ENCODE results near the gene XRCC4.

Gene XRCC4

DNA sequence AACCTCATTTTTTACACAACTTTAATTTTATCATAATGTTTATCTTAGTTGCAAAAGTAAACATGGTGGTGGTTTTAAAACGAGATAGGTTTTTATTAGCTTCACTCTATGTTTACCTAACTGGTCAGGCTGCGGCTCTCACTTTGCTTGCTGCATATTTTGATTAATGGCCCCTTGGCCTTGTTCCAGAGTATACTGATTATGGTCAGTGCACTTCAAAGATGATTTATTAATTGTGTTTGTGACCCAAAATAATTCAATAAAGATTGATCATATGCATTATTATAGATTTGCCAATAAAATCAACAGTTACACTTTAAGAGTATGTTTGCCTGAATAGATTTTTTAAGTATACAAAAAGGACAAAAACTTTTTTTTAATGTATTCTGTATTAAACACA, 188.0 kb downstream of the XRCC4 start:
- H3K4me1 ChIP-seq (ENCODE audit: control insufficient read depth, low read depth, low read length): no peaks in the 10 kb centered on the region
- H3K23ac ChIP-seq (ENCODE audit: low read length): no peak overlapping the region
- no peak overlapping the region for H3K4me2 ChIP-seq (ENCODE audit: low read length)
- no peak overlapping the region for H4K8ac ChIP-seq (ENCODE audit: low read depth, low read length)
- H2BK15ac ChIP-seq (replicated peaks; ENCODE audit: low read depth): no peak overlapping the region
- H3K79me2 ChIP-seq (ENCODE audit: control insufficient read depth, insufficient read depth, low read length): no peaks in the 10 kb centered on the region
- no peaks in the 10 kb centered on the region for H3K36me3 ChIP-seq (ENCODE audit: control insufficient read depth, insufficient read depth, low read length)
- no peaks in the 10 kb centered on the region for H3K79me1 ChIP-seq (ENCODE audit: low read length)
- H2BK5ac ChIP-seq (ENCODE audit: low read length): no peak overlapping the region
- no peak for DNase-seq
- H2AK5ac ChIP-seq (ENCODE audit: low read length): no peak overlapping the region
- no peak overlapping the region for H3K56ac ChIP-seq (ENCODE audit: low read length)
- no peak overlapping the region for H3K4me3 ChIP-seq (ENCODE audit: low read length)
- H4K5ac ChIP-seq (ENCODE audit: low read length): no peak overlapping the region
- H2BK120ac ChIP-seq (ENCODE audit: low read depth, low read length): no peak overlapping the region
- no peak overlapping the region for H3K4ac ChIP-seq (ENCODE audit: low read depth, low read length)
- no CpG with 5 or more reads among the region's 2 CpGs for WGBS (ENCODE audit: extremely low coverage, insufficient coverage, low lambda C conversion rate)
- no peaks in the 10 kb centered on the region for H3K27me3 ChIP-seq (ENCODE audit: insufficient read depth, low read length, poor library complexity)
- no peak overlapping the region for H3K18ac ChIP-seq (ENCODE audit: low read length)
- H3K9ac ChIP-seq (ENCODE audit: low read length): no peak overlapping the region
- no peak overlapping the region for H3K27ac ChIP-seq (ENCODE audit: low read depth, low read length)

DNA sequence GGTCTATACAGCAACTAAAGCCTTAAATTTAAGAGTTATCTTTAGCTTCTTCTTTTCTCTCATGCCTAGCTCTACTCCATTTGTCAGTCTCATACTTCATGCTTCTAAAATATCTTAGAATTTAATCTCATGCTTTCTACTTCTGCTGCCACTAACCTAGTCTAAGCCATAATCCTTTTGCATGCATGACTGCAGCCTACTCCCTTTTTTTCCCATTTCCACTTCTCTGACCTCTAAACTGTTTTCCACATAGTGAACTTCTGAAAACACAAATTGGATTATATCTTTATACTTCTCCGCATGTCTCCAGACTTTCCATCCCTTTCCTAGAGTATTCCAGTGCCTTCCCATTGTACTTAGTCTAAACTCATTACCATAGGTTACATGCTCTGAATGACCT, 193.0 kb downstream of the XRCC4 start:
- H3K4me2 ChIP-seq (ENCODE audit: low read length): no peak overlapping the region
- no peak overlapping the region for H3K4ac ChIP-seq (ENCODE audit: low read depth, low read length)
- no peak overlapping the region for H2BK15ac ChIP-seq (replicated peaks; ENCODE audit: low read depth)
- H2BK5ac ChIP-seq (ENCODE audit: low read length): no peak overlapping the region
- no peak overlapping the region for H3K9ac ChIP-seq (ENCODE audit: low read length)
- no peak overlapping the region for H3K27ac ChIP-seq (ENCODE audit: low read depth, low read length)
- no peak overlapping the region for H3K18ac ChIP-seq (ENCODE audit: low read length)
- no peaks in the 10 kb centered on the region for H3K36me3 ChIP-seq (ENCODE audit: control insufficient read depth, insufficient read depth, low read length)
- H3K4me3 ChIP-seq (ENCODE audit: low read length): no peak overlapping the region
- DNase-seq: no peak
- no peaks in the 10 kb centered on the region for H3K27me3 ChIP-seq (ENCODE audit: insufficient read depth, low read length, poor library complexity)
- H2AK5ac ChIP-seq (ENCODE audit: low read length): no peak overlapping the region
- H4K8ac ChIP-seq (ENCODE audit: low read depth, low read length): no peak overlapping the region
- no peaks in the 10 kb centered on the region for H3K79me1 ChIP-seq (ENCODE audit: low read length)
- no CpG with 5 or more reads among the region's 1 CpG for WGBS (ENCODE audit: extremely low coverage, insufficient coverage, low lambda C conversion rate)
- no peaks in the 10 kb centered on the region for H3K4me1 ChIP-seq (ENCODE audit: control insufficient read depth, low read depth, low read length)
- no peak overlapping the region for H3K56ac ChIP-seq (ENCODE audit: low read length)
- H3K23ac ChIP-seq (ENCODE audit: low read length): no peak overlapping the region
- H3K79me2 ChIP-seq (ENCODE audit: control insufficient read depth, insufficient read depth, low read length): no peaks in the 10 kb centered on the region
- H4K5ac ChIP-seq (ENCODE audit: low read length): no peak overlapping the region
- no peak overlapping the region for H2BK120ac ChIP-seq (ENCODE audit: low read depth, low read length)

DNA sequence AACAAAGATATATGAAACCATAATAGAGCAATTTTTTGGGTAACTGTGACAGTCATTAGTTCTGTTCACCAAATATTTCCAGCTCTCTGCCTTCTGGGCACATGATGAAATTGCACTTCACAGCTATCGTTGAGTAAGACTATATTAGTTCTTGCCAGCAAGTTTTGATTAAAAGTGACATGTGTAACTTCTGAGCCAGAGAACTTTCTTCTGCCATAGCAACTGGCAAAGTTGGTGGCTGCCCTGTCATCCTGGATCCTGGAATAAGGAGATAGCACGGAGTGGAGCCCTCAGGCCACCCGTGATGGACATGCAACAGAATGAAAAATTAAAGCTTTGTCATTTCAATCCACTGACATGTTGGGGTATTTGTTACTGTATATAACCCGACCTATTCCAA, 199.8 kb downstream of the XRCC4 start:
- no peak overlapping the region for H3K9ac ChIP-seq (ENCODE audit: low read length)
- no peak overlapping the region for H3K56ac ChIP-seq (ENCODE audit: low read length)
- no peak overlapping the region for H2BK120ac ChIP-seq (ENCODE audit: low read depth, low read length)
- no peak overlapping the region for H3K4me3 ChIP-seq (ENCODE audit: low read length)
- no peaks in the 10 kb centered on the region for H3K27me3 ChIP-seq (ENCODE audit: insufficient read depth, low read length, poor library complexity)
- H3K4ac ChIP-seq (ENCODE audit: low read depth, low read length): no peak overlapping the region
- no peaks in the 10 kb centered on the region for H3K4me1 ChIP-seq (ENCODE audit: control insufficient read depth, low read depth, low read length)
- no peak overlapping the region for H3K27ac ChIP-seq (ENCODE audit: low read depth, low read length)
- H3K79me1 ChIP-seq (ENCODE audit: low read length): no peaks in the 10 kb centered on the region
- no peak overlapping the region for H3K18ac ChIP-seq (ENCODE audit: low read length)
- H3K79me2 ChIP-seq (ENCODE audit: control insufficient read depth, insufficient read depth, low read length): no peaks in the 10 kb centered on the region
- DNase-seq: no peak
- no peak overlapping the region for H4K5ac ChIP-seq (ENCODE audit: low read length)
- no peak overlapping the region for H3K4me2 ChIP-seq (ENCODE audit: low read length)
- no peak overlapping the region for H2AK5ac ChIP-seq (ENCODE audit: low read length)
- no peaks in the 10 kb centered on the region for H3K36me3 ChIP-seq (ENCODE audit: control insufficient read depth, insufficient read depth, low read length)
- H4K8ac ChIP-seq (ENCODE audit: low read depth, low read length): no peak overlapping the region
- H2BK15ac ChIP-seq (replicated peaks; ENCODE audit: low read depth): no peak overlapping the region
- H3K23ac ChIP-seq (ENCODE audit: low read length): no peak overlapping the region
- WGBS (ENCODE audit: extremely low coverage, insufficient coverage, low lambda C conversion rate): no CpG with 5 or more reads among the region's 4 CpGs
- H2BK5ac ChIP-seq (ENCODE audit: low read length): no peak overlapping the region

DNA sequence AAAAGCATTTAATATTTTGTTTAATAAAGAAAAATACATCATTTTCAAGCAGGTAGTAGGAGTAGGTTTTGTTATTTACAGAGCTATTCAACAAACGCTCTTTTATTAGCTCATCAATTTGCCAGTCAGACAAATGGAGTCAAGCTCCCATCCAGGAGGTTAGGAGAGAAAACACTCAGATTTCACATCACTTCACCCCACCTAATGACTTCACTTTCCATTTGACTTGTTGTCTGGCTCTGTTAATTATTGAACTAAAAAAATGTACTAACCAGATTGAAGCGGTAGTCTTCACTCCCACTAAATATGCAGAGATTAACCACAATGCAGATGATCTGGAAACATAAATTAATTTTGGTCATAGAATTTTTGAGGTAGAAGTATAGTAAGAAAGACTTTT, 200.6 kb downstream of the XRCC4 start:
- Histone ChIP-seq H2BK15ac (replicated peaks; ENCODE audit: low read depth) (no peak overlapping the region), H3K4me1 (ENCODE audit: control insufficient read depth, low read depth, low read length) (no peaks in the 10 kb centered on the region), H3K79me1 (ENCODE audit: low read length) (no peaks in the 10 kb centered on the region), H3K23ac (ENCODE audit: low read length) (no peak overlapping the region), H3K18ac (ENCODE audit: low read length) (no peak overlapping the region), H3K4me2 (ENCODE audit: low read length) (no peak overlapping the region), H4K5ac (ENCODE audit: low read length) (no peak overlapping the region), H3K79me2 (ENCODE audit: control insufficient read depth, insufficient read depth, low read length) (no peaks in the 10 kb centered on the region), H3K36me3 (ENCODE audit: control insufficient read depth, insufficient read depth, low read length) (no peaks in the 10 kb centered on the region), H3K4me3 (ENCODE audit: low read length) (no peak overlapping the region), H2BK120ac (ENCODE audit: low read depth, low read length) (no peak overlapping the region), H4K8ac (ENCODE audit: low read depth, low read length) (no peak overlapping the region), H3K4ac (ENCODE audit: low read depth, low read length) (no peak overlapping the region), H3K27ac (ENCODE audit: low read depth, low read length) (no peak overlapping the region), H3K56ac (ENCODE audit: low read length) (no peak overlapping the region), H3K27me3 (ENCODE audit: insufficient read depth, low read length, poor library complexity) (no peaks in the 10 kb centered on the region), H2AK5ac (ENCODE audit: low read length) (no peak overlapping the region), H2BK5ac (ENCODE audit: low read length) (no peak overlapping the region), H3K9ac (ENCODE audit: low read length) (no peak overlapping the region)
- WGBS (ENCODE audit: extremely low coverage, insufficient coverage, low lambda C conversion rate): no CpG with 5 or more reads among the region's 2 CpGs
- DNase-seq: no peak

DNA sequence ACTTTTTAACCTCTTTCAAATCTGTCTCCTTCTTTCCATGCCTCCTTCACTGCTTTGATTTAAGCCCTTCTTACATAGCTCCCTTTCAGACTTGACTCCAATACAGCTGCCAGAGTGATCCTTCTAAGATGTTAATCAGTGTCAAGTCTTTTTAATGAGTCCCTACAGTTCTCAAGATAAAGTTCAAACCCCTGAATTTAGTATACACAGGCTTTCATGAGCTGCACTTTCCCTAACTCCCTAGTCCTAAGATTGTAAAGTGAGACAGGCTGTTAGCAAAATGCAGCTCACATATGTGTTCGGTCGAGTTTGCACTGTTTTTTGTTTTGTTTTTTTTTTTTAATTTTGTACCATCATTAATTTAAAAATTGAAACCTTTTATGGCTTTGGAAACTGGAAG, 203.8 kb downstream of the XRCC4 start:
- H3K9ac ChIP-seq (ENCODE audit: low read length): no peak overlapping the region
- H2BK120ac ChIP-seq (ENCODE audit: low read depth, low read length): no peak overlapping the region
- no CpG with 5 or more reads among the region's 2 CpGs for WGBS (ENCODE audit: extremely low coverage, insufficient coverage, low lambda C conversion rate)
- H3K27ac ChIP-seq (ENCODE audit: low read depth, low read length): no peak overlapping the region
- H4K8ac ChIP-seq (ENCODE audit: low read depth, low read length): no peak overlapping the region
- H3K79me1 ChIP-seq (ENCODE audit: low read length): no peaks in the 10 kb centered on the region
- no peak overlapping the region for H2BK15ac ChIP-seq (replicated peaks; ENCODE audit: low read depth)
- no peak overlapping the region for H2AK5ac ChIP-seq (ENCODE audit: low read length)
- no peak overlapping the region for H2BK5ac ChIP-seq (ENCODE audit: low read length)
- H3K23ac ChIP-seq (ENCODE audit: low read length): no peak overlapping the region
- no peak for DNase-seq
- no peaks in the 10 kb centered on the region for H3K36me3 ChIP-seq (ENCODE audit: control insufficient read depth, insufficient read depth, low read length)
- no peak overlapping the region for H3K56ac ChIP-seq (ENCODE audit: low read length)
- H4K5ac ChIP-seq (ENCODE audit: low read length): no peak overlapping the region
- H3K4ac ChIP-seq (ENCODE audit: low read depth, low read length): no peak overlapping the region
- H3K4me1 ChIP-seq (ENCODE audit: control insufficient read depth, low read depth, low read length): no peaks in the 10 kb centered on the region
- H3K27me3 ChIP-seq (ENCODE audit: insufficient read depth, low read length, poor library complexity): no peaks in the 10 kb centered on the region
- no peak overlapping the region for H3K18ac ChIP-seq (ENCODE audit: low read length)
- H3K4me2 ChIP-seq (ENCODE audit: low read length): no peak overlapping the region
- no peak overlapping the region for H3K4me3 ChIP-seq (ENCODE audit: low read length)
- H3K79me2 ChIP-seq (ENCODE audit: control insufficient read depth, insufficient read depth, low read length): no peaks in the 10 kb centered on the region

DNA sequence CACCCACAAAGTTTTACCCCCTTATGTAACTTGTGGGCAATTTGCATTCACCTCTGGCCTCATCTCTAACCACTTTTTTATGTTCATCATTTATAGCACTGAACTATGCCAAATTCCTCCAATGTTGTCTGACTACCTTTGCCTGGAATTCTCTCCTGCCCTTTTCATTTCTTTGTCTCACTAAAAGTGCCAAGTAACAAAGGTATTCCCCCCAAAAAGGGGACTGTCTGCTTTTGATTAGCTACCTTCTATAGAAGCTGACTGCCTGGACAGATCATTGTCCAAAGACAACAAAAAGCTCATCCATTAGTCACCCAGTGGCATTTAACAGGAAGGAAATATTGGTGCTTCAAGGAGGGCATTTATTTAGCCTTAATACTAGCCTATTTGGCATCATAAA, 204.3 kb downstream of the XRCC4 start:
- Histone ChIP-seq H3K56ac (ENCODE audit: low read length) (no peak overlapping the region), H3K27ac (ENCODE audit: low read depth, low read length) (no peak overlapping the region), H3K23ac (ENCODE audit: low read length) (no peak overlapping the region), H3K18ac (ENCODE audit: low read length) (no peak overlapping the region), H3K79me1 (ENCODE audit: low read length) (no peaks in the 10 kb centered on the region), H3K4me2 (ENCODE audit: low read length) (no peak overlapping the region), H3K4me3 (ENCODE audit: low read length) (no peak overlapping the region), H3K79me2 (ENCODE audit: control insufficient read depth, insufficient read depth, low read length) (no peaks in the 10 kb centered on the region), H2AK5ac (ENCODE audit: low read length) (no peak overlapping the region), H4K5ac (ENCODE audit: low read length) (no peak overlapping the region), H2BK5ac (ENCODE audit: low read length) (no peak overlapping the region), H3K36me3 (ENCODE audit: control insufficient read depth, insufficient read depth, low read length) (no peaks in the 10 kb centered on the region), H2BK15ac (replicated peaks; ENCODE audit: low read depth) (no peak overlapping the region), H3K9ac (ENCODE audit: low read length) (no peak overlapping the region), H3K4ac (ENCODE audit: low read depth, low read length) (no peak overlapping the region), H3K4me1 (ENCODE audit: control insufficient read depth, low read depth, low read length) (no peaks in the 10 kb centered on the region), H4K8ac (ENCODE audit: low read depth, low read length) (no peak overlapping the region), H2BK120ac (ENCODE audit: low read depth, low read length) (no peak overlapping the region), H3K27me3 (ENCODE audit: insufficient read depth, low read length, poor library complexity) (no peaks in the 10 kb centered on the region)
- no peak for DNase-seq
